Ishikawa (cell line): Measurements from ENCODE around the gene KYAT1.

ENCODE experiments used
- CREB1 ChIP-seq: IDR thresholded peaks from 2 replicates; pipeline ENCODE4 v1.6.1; 2012; ENCODE audit warnings: low read depth
- EP300 ChIP-seq: IDR thresholded peaks from 2 replicates; pipeline ENCODE4 v1.6.1; 2012; ENCODE audit warnings: borderline replicate concordance
- FOXM1 ChIP-seq: IDR thresholded peaks from 2 replicates; pipeline ENCODE4 v1.6.1; 2012; ENCODE audit warnings: low read depth, borderline replicate concordance
- MAX ChIP-seq: IDR thresholded peaks from 2 replicates; pipeline ENCODE4 v1.6.1; 2012
- NFIC ChIP-seq: IDR thresholded peaks from 2 replicates; pipeline ENCODE4 v1.6.1; 2012
- RAD21 ChIP-seq: IDR thresholded peaks from 2 replicates; pipeline ENCODE4 v1.6.1; 2012; ENCODE audit warnings: low read depth
- TAF1 ChIP-seq: IDR thresholded peaks from 2 replicates; pipeline ENCODE4 v1.6.1; 2012; ENCODE audit warnings: low read depth, mild to moderate bottlenecking
- TCF12 ChIP-seq: IDR thresholded peaks from 2 replicates; pipeline ENCODE4 v1.6.1; 2012; ENCODE audit warnings: low read depth
- TEAD4 ChIP-seq: IDR thresholded peaks from 2 replicates; pipeline ENCODE4 v1.6.1; 2012
- YY1 ChIP-seq: IDR thresholded peaks from 2 replicates; pipeline ENCODE4 v1.6.1; 2012; ENCODE audit warnings: low read depth
- ZBTB7A ChIP-seq: IDR thresholded peaks from 2 replicates; pipeline ENCODE4 v1.6.1; 2012; ENCODE audit warnings: low read depth
- TF ChIP-seq, protein P1 (sequence below): IDR thresholded peaks from 2 replicates; pipeline ENCODE4 v1.6.1; 2012; ENCODE audit warnings: low read depth, mild to moderate bottlenecking
- TF ChIP-seq, protein P2 (sequence below): IDR thresholded peaks from 2 replicates; pipeline ENCODE4 v1.6.1; 2012

DNA sequence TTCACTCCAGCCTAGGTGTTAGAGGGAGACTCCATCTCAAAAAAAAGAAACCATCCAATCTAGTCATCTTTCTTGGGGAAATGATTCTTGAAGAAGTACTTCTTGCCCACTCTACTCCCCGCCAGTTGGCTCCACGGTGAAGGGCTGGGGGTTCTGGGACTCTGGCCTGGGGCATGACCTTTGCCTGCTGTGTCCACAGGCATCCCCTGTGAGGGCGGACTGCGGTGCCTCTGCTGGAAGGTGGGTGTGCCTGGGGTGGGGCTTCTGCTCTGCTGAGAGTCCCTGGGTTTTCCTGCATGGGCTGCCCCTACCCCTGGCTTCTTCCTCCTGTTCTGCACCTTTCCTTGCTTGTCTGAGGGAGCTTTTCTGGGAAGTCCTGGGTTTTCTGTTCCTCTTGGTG is 91.2 kb downstream of the KYAT1 start:
- no peak for TF ChIP-seq MAX
- TF ChIP-seq TAF1: no peak
- TF ChIP-seq EP300: no peak
- no peak for TF ChIP-seq FOXM1
- no peak for TF ChIP-seq RAD21
- no peak for TF ChIP-seq YY1
- no peak for TF ChIP-seq TCF12
- TF ChIP-seq NFIC: no peak
- TF ChIP-seq, protein P1, sequence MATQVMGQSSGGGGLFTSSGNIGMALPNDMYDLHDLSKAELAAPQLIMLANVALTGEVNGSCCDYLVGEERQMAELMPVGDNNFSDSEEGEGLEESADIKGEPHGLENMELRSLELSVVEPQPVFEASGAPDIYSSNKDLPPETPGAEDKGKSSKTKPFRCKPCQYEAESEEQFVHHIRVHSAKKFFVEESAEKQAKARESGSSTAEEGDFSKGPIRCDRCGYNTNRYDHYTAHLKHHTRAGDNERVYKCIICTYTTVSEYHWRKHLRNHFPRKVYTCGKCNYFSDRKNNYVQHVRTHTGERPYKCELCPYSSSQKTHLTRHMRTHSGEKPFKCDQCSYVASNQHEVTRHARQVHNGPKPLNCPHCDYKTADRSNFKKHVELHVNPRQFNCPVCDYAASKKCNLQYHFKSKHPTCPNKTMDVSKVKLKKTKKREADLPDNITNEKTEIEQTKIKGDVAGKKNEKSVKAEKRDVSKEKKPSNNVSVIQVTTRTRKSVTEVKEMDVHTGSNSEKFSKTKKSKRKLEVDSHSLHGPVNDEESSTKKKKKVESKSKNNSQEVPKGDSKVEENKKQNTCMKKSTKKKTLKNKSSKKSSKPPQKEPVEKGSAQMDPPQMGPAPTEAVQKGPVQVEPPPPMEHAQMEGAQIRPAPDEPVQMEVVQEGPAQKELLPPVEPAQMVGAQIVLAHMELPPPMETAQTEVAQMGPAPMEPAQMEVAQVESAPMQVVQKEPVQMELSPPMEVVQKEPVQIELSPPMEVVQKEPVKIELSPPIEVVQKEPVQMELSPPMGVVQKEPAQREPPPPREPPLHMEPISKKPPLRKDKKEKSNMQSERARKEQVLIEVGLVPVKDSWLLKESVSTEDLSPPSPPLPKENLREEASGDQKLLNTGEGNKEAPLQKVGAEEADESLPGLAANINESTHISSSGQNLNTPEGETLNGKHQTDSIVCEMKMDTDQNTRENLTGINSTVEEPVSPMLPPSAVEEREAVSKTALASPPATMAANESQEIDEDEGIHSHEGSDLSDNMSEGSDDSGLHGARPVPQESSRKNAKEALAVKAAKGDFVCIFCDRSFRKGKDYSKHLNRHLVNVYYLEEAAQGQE: no peak
- TF ChIP-seq CREB1: no peak
- no peak for TF ChIP-seq ZBTB7A
- TF ChIP-seq, protein P2, sequence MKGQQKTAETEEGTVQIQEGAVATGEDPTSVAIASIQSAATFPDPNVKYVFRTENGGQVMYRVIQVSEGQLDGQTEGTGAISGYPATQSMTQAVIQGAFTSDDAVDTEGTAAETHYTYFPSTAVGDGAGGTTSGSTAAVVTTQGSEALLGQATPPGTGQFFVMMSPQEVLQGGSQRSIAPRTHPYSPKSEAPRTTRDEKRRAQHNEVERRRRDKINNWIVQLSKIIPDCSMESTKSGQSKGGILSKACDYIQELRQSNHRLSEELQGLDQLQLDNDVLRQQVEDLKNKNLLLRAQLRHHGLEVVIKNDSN: no peak
- no peak for TF ChIP-seq TEAD4
